GM23338 (cell line): ENCODE results near the gene FRMD4A.

Experiments used
- EZH2phosphoT487 ChIP-seq: fragments of 200-600 bp; sonication (generic); IDR thresholded peaks from one replicate; pipeline ENCODE4 v1.8.1; 2018; ENCODE audit warnings: antibody characterized with exemption; ENCODE audit not compliant: unreplicated experiment
- ZNF331 ChIP-seq: fragments of 250-450 bp; sonication (Bioruptor Pico); IDR thresholded peaks from 2 replicates; pipeline ENCODE4 v1.5.0; 2020; ENCODE audit warnings: low read depth, mild to moderate bottlenecking, moderate library complexity
- TF ChIP-seq, protein P1 (sequence below), 2 experiments: fragments of 200-600 bp in 1 of 2; sonication (generic) in 1 of 2; conservative IDR thresholded peaks; 2 replicates each; pipeline versions ENCODE4 v1.5.1 to v1.6.1; 2016 to 2017; ENCODE audit warnings: antibody characterized with exemption in 2 of 2, low read depth in 2 of 2, mild to moderate bottlenecking in 2 of 2, moderate library complexity in 1 of 2

DNA sequence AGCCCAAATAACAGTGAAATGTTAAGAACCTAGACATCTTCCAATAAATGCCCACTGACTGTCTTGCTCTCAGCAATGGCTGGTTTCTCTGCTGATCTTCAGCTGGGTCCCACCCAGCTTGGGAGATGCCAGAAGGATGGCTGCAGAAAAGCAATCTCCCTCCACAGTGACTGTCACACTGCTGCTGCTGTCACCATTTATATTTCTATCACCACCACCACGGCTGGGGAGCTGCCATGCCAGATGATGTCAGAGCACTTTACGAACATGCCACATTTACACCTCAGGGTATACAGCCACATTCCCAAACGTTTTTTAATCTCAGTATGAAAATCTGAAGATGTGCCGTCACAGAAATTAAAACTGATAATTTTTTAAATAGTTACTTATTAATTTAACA, 29.8 kb upstream of the FRMD4A start:
- TF ChIP-seq, protein P1, sequence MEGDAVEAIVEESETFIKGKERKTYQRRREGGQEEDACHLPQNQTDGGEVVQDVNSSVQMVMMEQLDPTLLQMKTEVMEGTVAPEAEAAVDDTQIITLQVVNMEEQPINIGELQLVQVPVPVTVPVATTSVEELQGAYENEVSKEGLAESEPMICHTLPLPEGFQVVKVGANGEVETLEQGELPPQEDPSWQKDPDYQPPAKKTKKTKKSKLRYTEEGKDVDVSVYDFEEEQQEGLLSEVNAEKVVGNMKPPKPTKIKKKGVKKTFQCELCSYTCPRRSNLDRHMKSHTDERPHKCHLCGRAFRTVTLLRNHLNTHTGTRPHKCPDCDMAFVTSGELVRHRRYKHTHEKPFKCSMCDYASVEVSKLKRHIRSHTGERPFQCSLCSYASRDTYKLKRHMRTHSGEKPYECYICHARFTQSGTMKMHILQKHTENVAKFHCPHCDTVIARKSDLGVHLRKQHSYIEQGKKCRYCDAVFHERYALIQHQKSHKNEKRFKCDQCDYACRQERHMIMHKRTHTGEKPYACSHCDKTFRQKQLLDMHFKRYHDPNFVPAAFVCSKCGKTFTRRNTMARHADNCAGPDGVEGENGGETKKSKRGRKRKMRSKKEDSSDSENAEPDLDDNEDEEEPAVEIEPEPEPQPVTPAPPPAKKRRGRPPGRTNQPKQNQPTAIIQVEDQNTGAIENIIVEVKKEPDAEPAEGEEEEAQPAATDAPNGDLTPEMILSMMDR (conservative IDR thresholded peaks at IDR 0.05; ENCODE audit: low read depth in 2 of 2): no peak
- TF ChIP-seq ZNF331 (no peak), EZH2phosphoT487 (no peak)
